ENCODE data around the gene SPAG16.

SPAG16 gene

GRCh38 chr2:213306316-213306942 lies 22.2 kb downstream of the SPAG16 start:
- peak; percentile 33 to 64 for DNase-seq
- intact Hi-C loops (cut with DNase I; ENCODE audit: low total_unique reads): no loop called here
- Histone ChIP-seq H3K9me3 (peaks cover 4 to 29% (median 17%) of the 10 kb centered on the region in 3 donors), H3K4me3 (no peak overlapping the region), H3K36me3 (peaks cover 43 to 51% (median 47%) of the 10 kb centered on the region in 3 donors), H3K27me3 (no peaks in the 10 kb centered on the region), H3K27ac (peak overlapping the region in 1 of 2 donors; percentile 18), H3K4me1 (no peaks in the 10 kb centered on the region)
- no peak for TF ChIP-seq CTCF (IDR thresholded peaks at IDR 0.05)

GRCh38 chr2:213315168-213315876 lies 31.1 kb downstream of the SPAG16 start:
- H3K27ac ChIP-seq: no peak overlapping the region

DNA sequence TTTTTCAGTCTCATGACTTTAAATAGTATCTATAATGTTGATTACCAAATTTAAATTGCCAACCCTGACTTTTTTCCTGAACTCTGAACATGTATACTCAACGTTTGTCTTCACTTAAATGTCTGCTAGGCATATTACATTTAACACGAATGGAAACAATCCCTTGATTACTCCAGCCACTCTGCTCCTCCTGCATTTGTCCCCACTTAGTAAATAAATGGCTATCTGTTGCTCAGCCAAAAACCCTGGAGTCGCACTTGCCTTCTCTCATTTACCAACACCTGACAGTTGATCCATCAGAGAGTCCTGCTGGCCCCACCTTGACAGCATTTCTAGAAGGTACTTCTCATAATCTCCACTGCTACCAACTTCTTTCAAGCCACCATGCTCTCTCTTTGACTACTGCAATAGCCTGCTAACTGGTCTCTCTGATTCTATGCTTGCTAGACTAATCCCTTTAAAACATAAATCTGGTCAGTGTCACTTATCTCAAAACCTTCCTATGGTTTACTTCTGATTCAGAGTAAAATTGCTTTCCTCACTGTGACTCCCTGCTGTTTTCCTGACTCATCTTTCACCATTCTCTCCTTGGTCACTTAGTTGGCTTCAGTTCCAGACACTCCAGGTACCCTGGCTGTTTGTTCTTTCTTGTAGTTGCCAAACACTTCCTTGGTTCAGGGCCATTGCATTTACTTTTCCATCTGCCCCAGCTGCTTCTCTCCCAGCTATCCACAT lies 31.9 kb downstream of the SPAG16 start:
- Histone ChIP-seq H3K4me3 (no peak overlapping the region), H3K27ac (no peak overlapping the region), H3K36me3 (peaks cover 16 to 25% (median 16%) of the 10 kb centered on the region in 3 donors), H3K27me3 (no peaks in the 10 kb centered on the region), H3K4me1 (no peaks in the 10 kb centered on the region), H3K9me3 (no peaks in the 10 kb centered on the region)
- intact Hi-C loops (cut with DNase I; ENCODE audit: low total_unique reads): no loop called here
- no peak for TF ChIP-seq CTCF (IDR thresholded peaks at IDR 0.05)
- DNase-seq: no peak

More at GRCh38 chr2:213315168-213315876, 31.1 kb downstream of the SPAG16 start:
- DNase-seq: no peak
- no peak overlapping the region for H3K4me3 ChIP-seq
- no peaks in the 10 kb centered on the region for H3K9me3 ChIP-seq
- no peak for TF ChIP-seq CTCF (IDR thresholded peaks at IDR 0.05)
- intact Hi-C loops (cut with DNase I; ENCODE audit: low total_unique reads): no loop called here
- peaks cover 16 to 25% (median 16%) of the 10 kb centered on the region in 3 donors for H3K36me3 ChIP-seq
- H3K4me1 ChIP-seq: no peaks in the 10 kb centered on the region
- no peaks in the 10 kb centered on the region for H3K27me3 ChIP-seq

DNA sequence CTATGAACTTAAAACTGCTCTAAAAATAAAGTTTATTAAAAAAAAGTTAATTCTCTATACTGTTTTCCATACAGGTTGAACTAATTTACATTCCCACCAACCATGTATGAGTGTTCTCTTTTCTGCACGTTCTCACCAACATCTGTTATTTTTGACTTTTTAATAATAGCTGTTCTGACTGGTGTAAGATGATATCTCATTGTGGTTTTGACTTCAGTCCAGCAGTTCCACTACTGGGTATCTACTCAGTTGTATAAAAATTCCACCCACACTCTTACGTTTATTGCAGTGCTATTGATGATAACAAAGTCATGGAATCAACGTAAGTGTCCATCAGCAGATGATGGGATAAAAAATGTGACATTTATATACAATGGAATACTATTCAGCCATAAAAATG lies 33.7 kb downstream of the SPAG16 start:
- DNase-seq: no peak
- no peak for TF ChIP-seq CTCF (IDR thresholded peaks at IDR 0.05)
- no peaks in the 10 kb centered on the region for H3K9me3 ChIP-seq
- no peak overlapping the region for H3K27ac ChIP-seq
- peaks cover 16 to 27% (median 17%) of the 10 kb centered on the region in 3 donors for H3K36me3 ChIP-seq
- intact Hi-C loops (cut with DNase I; ENCODE audit: low total_unique reads): no loop called here
- no peak overlapping the region for H3K4me3 ChIP-seq
- H3K4me1 ChIP-seq: no peaks in the 10 kb centered on the region
- H3K27me3 ChIP-seq: no peaks in the 10 kb centered on the region

DNA sequence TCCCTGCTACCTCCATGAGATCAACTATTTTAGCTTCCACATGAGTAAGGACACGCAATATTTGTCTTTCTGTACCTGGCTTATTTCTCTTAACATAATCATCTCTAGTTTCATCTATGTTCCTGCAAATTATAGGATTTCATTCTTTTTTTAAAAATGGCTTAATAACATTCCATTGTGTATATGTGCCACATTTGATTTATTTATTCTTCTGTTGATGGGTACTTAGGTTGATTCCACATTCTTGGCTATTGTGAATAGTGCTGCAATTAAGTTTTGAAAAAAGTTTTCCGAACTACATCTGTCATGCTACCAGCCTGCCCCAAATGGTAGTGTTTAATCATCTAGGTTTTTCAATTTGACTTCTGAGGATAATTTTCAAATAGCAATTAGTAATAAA lies 36.3 kb downstream of the SPAG16 start:
- Histone ChIP-seq H3K4me1 (no peaks in the 10 kb centered on the region), H3K36me3 (peaks cover 30 to 51% (median 33%) of the 10 kb centered on the region in 3 donors), H3K27ac (no peak overlapping the region), H3K9me3 (peaks cover 0 to 5% (median 0%) of the 10 kb centered on the region in 3 donors), H3K4me3 (no peak overlapping the region), H3K27me3 (no peaks in the 10 kb centered on the region)
- no peak for TF ChIP-seq CTCF (IDR thresholded peaks at IDR 0.05)
- intact Hi-C loops (cut with DNase I; ENCODE audit: low total_unique reads): no loop called here
- DNase-seq: no peak

All from tibial artery (tissue), 4 donors.